ENCODE data around the gene AGBL3. TPM values are rescaled to one million over a fixed set of nuclear protein-coding genes. Genes with fewer than 3 reads are reported as not detected.
"Not testable (repeated sequence)": the region's sequence is repeated elsewhere in the genome, so short reads cannot be mapped to it uniquely, and the experiment has no call there.

AGBL3 gene
- total RNA-seq, 2 donors from 2014 or later = 2.1 to 2.4 TPM

DNA sequence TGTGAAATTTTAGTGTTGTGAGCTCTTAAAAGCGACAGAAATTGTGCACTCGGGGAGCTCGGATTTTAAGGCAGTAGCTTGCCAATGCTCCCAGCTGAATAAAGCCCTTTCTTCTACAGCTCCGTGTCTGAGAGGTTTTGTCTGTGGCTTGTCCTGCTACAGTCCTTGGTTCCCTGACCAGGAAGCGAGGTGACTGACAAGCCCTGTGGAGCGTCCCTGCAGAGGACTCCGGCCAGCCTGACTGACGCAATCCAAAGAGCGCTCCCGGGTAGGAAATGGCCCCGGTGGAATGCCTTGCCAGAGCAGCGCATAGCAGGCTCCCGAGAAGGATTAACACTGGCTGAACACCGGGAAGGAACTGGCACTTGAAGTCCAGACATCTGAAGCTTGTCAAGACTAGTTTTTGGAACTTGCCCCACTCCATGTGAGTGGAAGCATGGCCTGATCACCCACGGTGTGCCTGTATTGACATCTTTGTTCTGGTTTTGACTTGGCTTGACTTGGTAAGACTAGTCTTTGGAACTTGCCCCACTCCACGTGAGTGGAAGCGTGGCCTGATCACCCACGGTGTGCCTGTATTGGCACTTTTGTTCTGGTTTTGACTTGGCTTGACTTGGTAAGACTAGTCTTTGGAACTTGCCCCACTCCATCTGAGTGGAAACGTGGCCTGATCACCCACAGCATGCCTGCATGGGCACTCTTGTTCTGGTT lies 185.4 kb downstream of the AGBL3 start:
- H3K9me3 ChIP-seq (ENCODE audit: control insufficient read depth, low read length, poor library complexity, severe bottlenecking); H3K36me3 Mint-ChIP-seq (ENCODE audit: low read depth); H3K27me3 Mint-ChIP-seq; ATAC-seq; DNase-seq: not testable (repeated sequence)
- H3K4me1 Mint-ChIP-seq = peaks cover 35% of the 10 kb centered on the region
- peak overlapping the region; percentile 47 for H3K4me3 Mint-ChIP-seq
- H3K27ac Mint-ChIP-seq = peak overlapping the region; percentile 97

- peaks cover 18% of the 10 kb centered on the region for H3K4me1 Mint-ChIP-seq
Observed at GRCh38 chr7:135173916-135174315, 187.6 kb downstream of the AGBL3 start.

DNA sequence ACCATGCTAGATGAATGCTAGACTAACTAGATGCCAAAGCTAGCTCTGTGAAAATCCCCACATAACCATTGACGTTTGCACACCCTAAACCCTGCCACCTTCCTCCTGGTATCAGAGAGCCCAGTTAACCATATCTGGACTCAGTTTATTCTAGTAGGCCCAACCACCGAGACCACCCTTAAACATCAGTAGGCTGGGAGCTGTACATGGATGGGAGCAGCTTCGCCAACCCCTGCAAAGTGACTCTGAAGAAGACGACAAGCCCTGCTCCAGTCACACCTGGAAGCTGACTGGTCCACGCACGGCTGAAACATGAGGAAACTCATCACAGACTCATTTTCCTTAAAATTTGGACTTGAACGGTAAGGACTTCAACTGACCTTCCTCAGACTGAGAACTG lies 188.6 kb downstream of the AGBL3 start:
- Mint-ChIP-seq H3K4me3 (no peak overlapping the region), H3K27me3 (no peaks in the 10 kb centered on the region), H3K27ac (no peak overlapping the region), H3K36me3 (ENCODE audit: low read depth) (peaks cover 2% of the 10 kb centered on the region), H3K4me1 (peaks cover 9% of the 10 kb centered on the region)
- H3K9me3 ChIP-seq (ENCODE audit: control insufficient read depth, low read length, poor library complexity, severe bottlenecking) = no peaks in the 10 kb centered on the region
- no peak for DNase-seq
- no peak for ATAC-seq

More at GRCh38 chr7:135173916-135174315, 187.6 kb downstream of the AGBL3 start:
- ATAC-seq; H3K4me3 Mint-ChIP-seq; H3K36me3 Mint-ChIP-seq (ENCODE audit: low read depth); DNase-seq; H3K27ac Mint-ChIP-seq; H3K9me3 ChIP-seq (ENCODE audit: control insufficient read depth, low read length, poor library complexity, severe bottlenecking); H3K27me3 Mint-ChIP-seq: not testable (repeated sequence)

DNA sequence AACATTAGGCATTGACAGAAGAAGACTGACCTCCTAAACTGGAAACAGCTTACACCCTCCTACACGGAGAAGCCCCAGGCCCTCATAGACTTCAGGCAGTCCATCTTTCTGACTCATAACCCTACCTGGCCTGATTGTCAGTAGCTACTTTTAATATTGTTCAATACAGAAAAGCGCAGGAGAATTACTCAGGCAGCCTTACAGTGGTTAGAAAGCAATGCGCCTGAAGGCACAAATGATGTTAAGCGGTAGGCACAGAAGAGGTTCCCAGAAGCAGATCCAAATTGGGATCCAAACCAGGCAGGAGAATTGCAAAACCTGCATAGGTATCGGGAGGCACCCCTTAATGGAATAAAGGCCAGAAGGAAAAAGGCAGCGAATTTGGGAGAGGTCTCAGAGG lies 189.6 kb downstream of the AGBL3 start:
- H3K4me3 Mint-ChIP-seq = no peak overlapping the region
- no peaks in the 10 kb centered on the region for H3K27me3 Mint-ChIP-seq
- no peak for ATAC-seq
- peaks cover 2% of the 10 kb centered on the region for H3K36me3 Mint-ChIP-seq (ENCODE audit: low read depth)
- no peak for DNase-seq
- H3K4me1 Mint-ChIP-seq = peaks cover 7% of the 10 kb centered on the region
- no peak overlapping the region for H3K27ac Mint-ChIP-seq
- peaks cover 5% of the 10 kb centered on the region for H3K9me3 ChIP-seq (ENCODE audit: control insufficient read depth, low read length, poor library complexity, severe bottlenecking)

DNA sequence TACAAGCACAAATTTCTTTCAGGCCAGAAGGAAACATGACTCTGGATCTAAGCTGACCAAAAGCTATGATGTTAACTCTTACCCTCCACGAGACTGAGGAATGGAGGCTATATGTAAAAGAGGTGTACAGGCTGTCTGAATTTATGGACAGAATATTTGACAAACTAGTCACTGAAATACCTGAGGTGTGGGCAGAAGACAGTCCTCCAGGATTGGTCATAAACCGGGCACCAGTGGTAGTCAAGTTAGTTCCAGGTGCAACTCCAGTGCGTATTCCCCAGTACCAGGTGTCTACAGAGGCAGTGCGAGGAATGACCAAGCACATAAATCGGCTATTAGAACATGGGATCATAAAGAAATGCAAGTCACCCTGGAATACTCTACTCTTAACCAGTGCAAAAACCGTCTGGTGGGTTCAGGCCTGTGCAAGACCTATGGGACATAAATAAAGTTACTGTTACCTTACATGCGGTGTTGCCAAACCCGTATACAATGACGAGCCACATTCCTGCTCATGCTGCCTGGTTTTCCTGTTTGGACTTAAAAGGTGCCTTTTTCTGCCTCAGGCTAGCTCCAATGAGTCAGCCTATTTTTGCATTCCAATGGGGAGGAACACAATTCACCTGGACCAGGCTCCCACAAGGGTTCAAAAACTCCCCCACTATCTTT lies 190.9 kb downstream of the AGBL3 start:
- no peak for ATAC-seq
- Mint-ChIP-seq H3K36me3 (ENCODE audit: low read depth) (peaks cover 2% of the 10 kb centered on the region), H3K4me1 (peaks cover 1% of the 10 kb centered on the region), H3K4me3 (no peak overlapping the region), H3K27me3 (no peaks in the 10 kb centered on the region), H3K27ac (no peak overlapping the region)
- no peak for DNase-seq
- H3K9me3 ChIP-seq (ENCODE audit: control insufficient read depth, low read length, poor library complexity, severe bottlenecking) = peaks cover 7% of the 10 kb centered on the region

DNA sequence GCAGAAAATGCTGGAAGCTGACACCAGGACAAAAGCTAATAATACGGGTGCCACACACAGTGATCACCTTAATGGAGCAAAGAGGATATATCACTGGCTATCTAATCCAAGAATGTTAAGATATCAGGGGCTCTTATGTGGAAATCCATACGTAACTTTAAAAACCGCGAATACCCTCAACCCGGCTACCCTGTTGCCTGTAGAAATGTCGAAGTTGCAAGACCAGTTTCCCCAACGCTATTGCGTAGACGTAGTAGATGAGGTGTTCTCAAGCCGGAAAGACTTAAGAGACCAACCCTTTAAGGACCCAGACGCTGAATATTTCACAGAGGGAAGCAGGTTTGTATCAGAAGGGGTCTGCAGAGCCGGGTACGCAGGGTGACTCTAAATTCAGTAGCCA lies 192.1 kb downstream of the AGBL3 start:
- no peaks in the 10 kb centered on the region for H3K4me1 Mint-ChIP-seq

GRCh38 chr7:135179321-135179925 lies 193.1 kb downstream of the AGBL3 start:
- H3K9me3 ChIP-seq (ENCODE audit: control insufficient read depth, low read length, poor library complexity, severe bottlenecking) = peaks cover 7% of the 10 kb centered on the region
- Mint-ChIP-seq H3K36me3 (ENCODE audit: low read depth) (peaks cover 5% of the 10 kb centered on the region), H3K4me3 (no peak overlapping the region), H3K27me3 (no peaks in the 10 kb centered on the region), H3K27ac (no peak overlapping the region), H3K4me1 (no peaks in the 10 kb centered on the region)
- no peak for ATAC-seq
- DNase-seq = no peak

More for the DNA sequence above, 192.1 kb downstream of the AGBL3 start:
- Mint-ChIP-seq H3K36me3 (ENCODE audit: low read depth) (peaks cover 5% of the 10 kb centered on the region), H3K27ac (no peak overlapping the region), H3K27me3 (no peaks in the 10 kb centered on the region), H3K4me3 (no peak overlapping the region)
- ATAC-seq (no peak), DNase-seq (no peak)
- H3K9me3 ChIP-seq (ENCODE audit: control insufficient read depth, low read length, poor library complexity, severe bottlenecking) = peaks cover 7% of the 10 kb centered on the region

GRCh38 chr7:135180122-135180521 lies 193.8 kb downstream of the AGBL3 start:
- ATAC-seq (no peak), DNase-seq (no peak)
- Mint-ChIP-seq H3K27ac (no peak overlapping the region), H3K36me3 (ENCODE audit: low read depth) (peaks cover 7% of the 10 kb centered on the region), H3K4me1 (no peaks in the 10 kb centered on the region), H3K4me3 (no peak overlapping the region), H3K27me3 (no peaks in the 10 kb centered on the region)
- peaks cover 7% of the 10 kb centered on the region for H3K9me3 ChIP-seq (ENCODE audit: control insufficient read depth, low read length, poor library complexity, severe bottlenecking)

- Mint-ChIP-seq H3K27ac (no peak overlapping the region), H3K4me1 (no peaks in the 10 kb centered on the region), H3K27me3 (no peaks in the 10 kb centered on the region), H3K4me3 (no peak overlapping the region), H3K36me3 (ENCODE audit: low read depth) (peaks cover 6% of the 10 kb centered on the region)
- peaks cover 7% of the 10 kb centered on the region for H3K9me3 ChIP-seq (ENCODE audit: control insufficient read depth, low read length, poor library complexity, severe bottlenecking)
- no peak for DNase-seq
- no peak for ATAC-seq
Observed at GRCh38 chr7:135181261-135181928, 195.1 kb downstream of the AGBL3 start.

DNA sequence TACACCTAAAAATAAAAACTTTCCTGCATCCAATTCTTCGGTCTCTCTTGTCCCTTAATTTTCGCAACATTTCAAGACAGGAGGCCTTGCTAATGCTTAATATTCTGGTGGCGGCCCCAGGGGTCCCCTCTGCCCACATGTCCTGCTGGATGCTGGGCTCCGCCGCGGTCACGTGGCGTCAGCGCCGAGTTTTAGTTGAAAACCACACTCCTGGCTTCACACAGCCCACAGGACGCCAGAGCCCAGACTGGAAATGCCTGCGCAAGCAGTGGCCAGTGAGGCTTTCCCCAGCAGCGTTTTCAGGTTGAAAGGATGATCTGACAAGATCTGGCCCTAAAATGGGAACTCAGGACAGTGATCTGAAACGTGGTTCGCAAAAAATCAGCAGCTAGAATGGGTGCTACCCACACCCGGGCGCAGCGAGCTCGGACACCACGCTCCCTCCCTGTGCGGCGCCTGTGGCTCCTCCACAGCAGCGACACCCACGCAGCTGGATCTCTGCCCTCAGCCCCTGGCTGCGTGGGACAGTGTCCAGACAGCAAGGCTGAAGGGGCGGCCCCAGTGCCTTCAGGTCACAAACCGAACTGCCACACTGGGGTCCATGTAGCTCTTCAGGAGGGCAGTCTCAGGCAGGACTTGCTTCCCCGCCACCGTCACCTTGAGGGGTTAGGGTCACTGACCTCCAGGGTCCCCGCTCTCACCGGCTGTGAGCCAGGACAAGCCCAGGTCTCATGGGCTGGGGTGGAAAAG lies 195.8 kb downstream of the AGBL3 start:
- H3K9me3 ChIP-seq (ENCODE audit: control insufficient read depth, low read length, poor library complexity, severe bottlenecking) = peaks cover 7% of the 10 kb centered on the region
- Mint-ChIP-seq H3K27ac (no peak overlapping the region), H3K4me3 (no peak overlapping the region), H3K36me3 (ENCODE audit: low read depth) (peaks cover 4% of the 10 kb centered on the region), H3K27me3 (no peaks in the 10 kb centered on the region), H3K4me1 (no peaks in the 10 kb centered on the region)
- no peak for DNase-seq
- ATAC-seq = no peak

DNA sequence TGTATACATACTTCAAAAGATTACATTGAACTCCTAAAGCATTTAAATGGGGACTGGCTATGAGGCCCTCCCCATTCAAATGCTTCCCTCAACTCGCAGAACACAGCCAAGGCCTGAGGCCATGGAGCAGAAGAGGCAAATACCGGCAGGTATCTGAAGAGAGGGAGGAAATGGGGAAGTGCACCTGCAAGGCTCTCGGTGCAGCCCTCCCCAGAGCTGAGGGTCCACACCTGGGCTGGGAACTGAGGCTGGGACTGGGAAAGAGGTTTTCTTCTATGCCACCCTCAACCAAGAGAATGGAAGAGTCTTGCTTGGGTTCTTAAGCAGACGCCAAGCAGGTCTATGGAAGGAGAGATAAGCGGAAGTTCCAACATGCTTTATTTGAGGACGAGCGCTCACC lies 197.2 kb downstream of the AGBL3 start:
- H3K36me3 Mint-ChIP-seq (ENCODE audit: low read depth) = peaks cover 7% of the 10 kb centered on the region
- no peak overlapping the region for H3K4me3 Mint-ChIP-seq
- ATAC-seq = no peak

GRCh38 chr7:135184254-135184841 lies 198.0 kb downstream of the AGBL3 start:
- no peak for ATAC-seq
- peaks cover 7% of the 10 kb centered on the region for H3K36me3 Mint-ChIP-seq (ENCODE audit: low read depth)
- no peak for DNase-seq

More for the DNA sequence above, 197.2 kb downstream of the AGBL3 start:
- H3K27ac Mint-ChIP-seq = no peak overlapping the region
- no peaks in the 10 kb centered on the region for H3K27me3 Mint-ChIP-seq
- H3K4me1 Mint-ChIP-seq = no peaks in the 10 kb centered on the region
- peaks cover 7% of the 10 kb centered on the region for H3K9me3 ChIP-seq (ENCODE audit: control insufficient read depth, low read length, poor library complexity, severe bottlenecking)
- no peak for DNase-seq

More at GRCh38 chr7:135184254-135184841, 198.0 kb downstream of the AGBL3 start:
- H3K4me3 Mint-ChIP-seq = no peak overlapping the region
- H3K4me1 Mint-ChIP-seq = no peaks in the 10 kb centered on the region
- H3K9me3 ChIP-seq (ENCODE audit: control insufficient read depth, low read length, poor library complexity, severe bottlenecking) = peaks cover 7% of the 10 kb centered on the region
- no peaks in the 10 kb centered on the region for H3K27me3 Mint-ChIP-seq
- H3K27ac Mint-ChIP-seq = no peak overlapping the region
